HK-2 (cell line): ENCODE data around the gene ITGB6.

Experiments used
- DNase-seq: peaks from one replicate; pipeline ENCODE4 v3.0.0-alpha.2; 2018; ENCODE audit not compliant: unreplicated experiment

The ITGB6 gene

DNA sequence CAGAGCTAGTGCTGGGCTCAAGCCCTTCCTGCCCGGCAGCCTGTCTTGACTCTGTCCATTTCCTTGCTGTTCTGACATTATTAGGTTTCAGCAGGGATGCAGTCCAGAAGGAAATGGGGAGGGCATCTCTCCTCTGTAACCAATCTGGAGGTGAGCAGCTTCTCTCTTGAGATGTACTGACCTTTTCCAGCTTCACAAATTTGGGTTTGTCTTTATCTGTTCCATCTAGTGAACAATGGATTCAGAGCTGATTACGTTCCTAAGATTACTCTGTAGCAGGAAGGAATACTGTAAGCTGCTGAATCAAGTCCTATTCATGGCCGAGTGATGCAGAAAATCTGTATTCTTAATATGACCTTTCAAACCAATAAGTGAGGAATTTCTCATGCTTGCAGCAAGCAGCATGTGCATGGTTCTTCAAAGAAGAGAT lies 148.7 kb downstream of the ITGB6 start:
- DNase-seq = no peak

DNA sequence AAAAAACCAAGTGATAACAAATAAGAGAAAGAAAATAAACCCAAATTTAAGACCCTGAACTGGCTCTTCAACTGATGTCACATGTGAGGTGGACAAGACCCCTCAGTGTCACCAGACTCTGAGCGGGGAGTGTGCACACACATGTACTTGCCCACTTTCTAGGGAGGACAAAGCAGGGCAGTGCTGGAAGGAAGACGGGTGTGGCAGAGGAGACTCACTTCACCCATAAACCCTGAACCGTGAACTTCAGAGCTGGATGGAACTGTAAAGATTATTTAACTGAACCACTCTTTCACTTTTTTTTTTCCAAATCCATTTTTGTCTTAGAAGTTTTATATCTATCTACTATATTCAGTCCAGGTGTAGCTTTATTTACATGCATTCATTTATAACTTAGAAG lies 149.9 kb downstream of the ITGB6 start:
- DNase-seq = no peak
